GM19328 (cell line): ENCODE data around the gene GCH1.
"Not testable (repeated sequence)": the region's sequence is repeated elsewhere in the genome, so short reads cannot be mapped to it uniquely, and the experiment has no call there.

Experiments used
- ATAC-seq: cut with Tn5 transposase; IDR thresholded peaks from one replicate; pipeline ENCODE4 v1.9.1; 2021; ENCODE audit warnings: mild to moderate bottlenecking, moderate library complexity; ENCODE audit not compliant: unreplicated experiment

Gene GCH1, protein sequence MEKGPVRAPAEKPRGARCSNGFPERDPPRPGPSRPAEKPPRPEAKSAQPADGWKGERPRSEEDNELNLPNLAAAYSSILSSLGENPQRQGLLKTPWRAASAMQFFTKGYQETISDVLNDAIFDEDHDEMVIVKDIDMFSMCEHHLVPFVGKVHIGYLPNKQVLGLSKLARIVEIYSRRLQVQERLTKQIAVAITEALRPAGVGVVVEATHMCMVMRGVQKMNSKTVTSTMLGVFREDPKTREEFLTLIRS

DNA sequence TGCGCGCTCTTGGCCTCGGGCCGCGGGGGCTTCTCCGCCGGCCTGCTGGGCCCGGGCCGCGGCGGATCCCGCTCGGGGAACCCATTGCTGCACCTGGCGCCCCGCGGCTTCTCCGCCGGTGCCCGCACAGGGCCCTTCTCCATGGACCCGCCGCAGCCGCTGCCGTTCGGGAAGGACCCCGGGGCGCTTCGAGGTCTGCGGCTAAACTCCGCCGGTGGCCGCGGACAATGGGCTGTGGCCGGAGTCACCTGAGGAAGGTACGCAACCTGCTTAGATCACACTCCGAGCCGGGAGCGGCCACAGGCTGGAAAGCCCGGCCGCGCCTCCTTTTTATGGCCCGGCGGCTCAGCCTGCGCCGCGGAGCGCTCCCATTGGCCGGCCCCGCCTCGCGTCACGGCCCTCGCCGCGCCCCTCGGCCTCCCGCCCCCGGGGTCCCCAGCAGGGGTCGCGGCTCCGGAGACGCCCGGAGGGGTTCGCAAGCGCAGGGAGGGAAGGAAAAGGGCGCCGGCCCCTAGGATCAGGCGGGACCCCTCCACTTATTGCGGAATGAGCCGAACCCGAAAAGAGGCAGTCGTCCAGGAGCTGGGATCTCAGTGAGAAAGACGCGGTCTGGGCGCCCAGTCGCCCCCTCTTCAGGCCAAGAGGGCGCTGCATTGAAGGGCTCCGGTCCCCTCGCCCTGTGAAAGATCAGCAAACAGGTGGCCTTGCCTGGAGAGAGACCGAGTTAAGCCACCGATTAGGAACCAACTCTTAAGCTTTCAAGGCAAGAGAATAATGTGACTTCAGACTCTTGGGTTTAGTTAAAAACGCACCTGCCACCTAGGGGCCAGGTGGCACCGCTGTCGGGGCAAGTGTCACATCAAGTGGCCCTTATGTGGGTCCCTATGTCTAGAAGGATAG, at the start of gene GCH1:
Gene GCH1, minus strand, starts transcription at position 306 of the 900 bp plus-strand sequence. Its CDS starts 163 bp downstream, at position 143.
- peak; percentile 87 for ATAC-seq

DNA sequence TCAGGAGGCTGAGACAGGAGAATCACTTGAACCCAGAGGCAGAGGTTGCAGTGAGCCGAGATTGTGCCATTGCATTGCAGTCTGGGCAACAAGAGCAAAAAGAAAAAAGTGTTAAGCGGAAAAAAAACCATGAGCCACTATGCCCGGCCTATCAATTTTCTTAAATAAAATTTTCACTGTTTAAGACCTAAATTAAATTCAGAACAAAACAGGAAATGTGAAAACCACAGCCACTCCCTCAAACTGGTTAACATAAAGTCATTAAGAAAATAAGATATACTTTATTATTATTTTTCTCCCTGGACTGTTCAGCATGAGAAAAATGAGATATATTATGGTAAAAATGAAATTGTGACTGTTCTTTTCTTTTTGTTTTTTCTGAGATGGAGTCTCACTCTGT, 44.6 kb upstream of the GCH1 start:
- ATAC-seq: no peak

DNA sequence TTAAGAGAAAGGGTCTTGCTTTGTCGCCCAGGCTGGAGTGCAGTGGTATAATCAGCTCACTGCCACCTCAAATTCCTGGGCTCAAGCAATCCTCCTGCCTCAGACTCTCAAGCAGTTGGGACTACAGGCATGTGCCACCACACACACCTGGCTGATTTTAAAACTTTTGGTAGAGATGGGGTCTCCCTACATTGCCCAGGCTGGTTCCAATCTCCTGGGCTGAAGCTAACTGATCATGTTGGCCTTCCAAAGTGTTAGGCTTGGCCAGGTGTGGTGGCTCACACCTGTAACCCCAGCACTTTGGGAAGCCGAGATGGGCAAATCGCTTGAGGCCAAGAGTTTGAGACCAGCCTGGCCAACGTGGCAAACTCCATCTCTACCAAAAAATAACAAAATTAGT, 43.9 kb upstream of the GCH1 start:
- ATAC-seq: no peak

DNA sequence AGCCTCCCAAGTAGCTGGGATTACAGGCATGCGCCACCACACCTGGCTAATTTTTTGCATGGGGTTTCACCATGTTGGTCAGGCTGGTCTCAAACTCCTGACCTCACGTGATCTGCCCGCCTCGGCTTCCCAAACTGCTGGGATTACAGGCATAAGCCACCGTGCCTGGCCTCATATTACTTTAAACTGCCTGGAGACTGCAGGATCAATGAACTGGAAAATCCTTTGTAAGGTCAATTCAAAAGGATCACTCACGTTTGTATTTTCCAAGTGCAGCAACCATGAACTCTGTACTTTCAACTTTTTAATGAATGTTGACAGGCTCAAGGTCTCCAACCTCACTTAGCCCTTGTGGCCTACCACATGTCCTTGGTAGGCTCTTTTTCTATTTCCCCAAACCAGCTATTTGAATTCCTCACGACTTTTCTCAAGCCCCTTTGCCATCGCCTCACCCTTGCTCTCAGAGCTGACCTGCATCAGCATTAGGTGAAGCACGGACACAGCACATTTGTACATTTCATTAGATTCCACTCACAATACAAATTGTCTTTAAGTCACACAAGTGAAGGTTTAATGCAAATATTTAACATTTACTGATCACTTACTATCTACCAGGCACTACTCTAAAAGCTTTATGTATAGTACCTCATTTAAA, 42.2 kb upstream of the GCH1 start:
- no peak for ATAC-seq

DNA sequence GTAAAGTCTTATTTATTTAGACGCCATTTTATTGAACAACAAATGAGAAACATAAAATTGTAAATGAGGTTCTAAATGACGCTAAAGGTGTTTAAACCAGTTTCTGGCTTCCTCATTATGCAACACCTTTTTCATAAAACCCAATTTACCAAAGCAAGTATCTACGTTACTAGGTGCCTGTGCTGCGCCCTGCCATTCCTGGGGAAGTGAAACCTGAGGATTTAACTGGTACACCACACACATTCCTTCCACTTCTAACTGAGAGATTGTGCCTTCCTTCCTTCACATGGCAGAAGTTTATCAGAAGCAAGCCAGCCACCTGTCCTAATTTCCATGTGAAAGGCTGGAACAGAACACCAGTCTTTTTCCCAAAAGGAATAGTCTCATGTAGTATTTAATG, 40.3 kb upstream of the GCH1 start:
- no peak for ATAC-seq

DNA sequence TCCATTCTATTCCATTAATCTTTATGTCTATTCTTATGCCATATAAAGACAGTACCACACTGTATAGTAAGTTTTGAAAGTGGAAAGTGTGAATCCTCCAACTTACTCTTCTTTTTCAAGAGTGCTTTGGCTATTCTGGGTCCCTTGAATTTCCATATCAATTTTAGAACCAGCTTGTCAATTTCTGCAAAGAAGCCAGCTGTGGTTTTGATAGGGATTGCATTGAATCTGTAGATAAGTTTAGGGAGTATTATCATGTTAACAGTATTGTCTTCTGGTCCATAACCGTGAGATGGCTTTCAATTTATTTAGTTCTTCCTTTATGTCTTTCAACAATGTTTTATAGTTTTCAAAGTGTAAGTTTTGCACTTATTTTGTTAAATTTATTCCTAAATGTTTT, 34.2 kb upstream of the GCH1 start:
- ATAC-seq: no peak

DNA sequence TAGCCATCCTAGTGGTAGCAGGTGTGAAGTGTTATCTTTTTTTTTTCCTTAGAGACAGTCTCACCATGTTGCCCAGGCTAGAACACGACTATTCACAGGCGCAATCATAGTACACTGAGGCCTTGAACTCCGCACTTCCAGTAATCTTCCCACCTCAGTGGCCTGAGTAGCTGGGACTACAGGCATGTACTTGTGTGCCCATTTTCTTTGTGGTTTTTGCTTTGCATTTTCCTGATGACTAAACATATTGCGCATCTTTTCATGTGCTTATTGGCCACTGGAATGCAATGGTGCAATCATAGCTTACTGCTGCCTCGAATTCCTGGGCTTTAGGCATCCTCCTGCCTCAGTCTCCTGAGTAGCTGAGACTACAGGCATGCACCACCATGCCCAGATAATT, 33.3 kb upstream of the GCH1 start:
- ATAC-seq: no peak

DNA sequence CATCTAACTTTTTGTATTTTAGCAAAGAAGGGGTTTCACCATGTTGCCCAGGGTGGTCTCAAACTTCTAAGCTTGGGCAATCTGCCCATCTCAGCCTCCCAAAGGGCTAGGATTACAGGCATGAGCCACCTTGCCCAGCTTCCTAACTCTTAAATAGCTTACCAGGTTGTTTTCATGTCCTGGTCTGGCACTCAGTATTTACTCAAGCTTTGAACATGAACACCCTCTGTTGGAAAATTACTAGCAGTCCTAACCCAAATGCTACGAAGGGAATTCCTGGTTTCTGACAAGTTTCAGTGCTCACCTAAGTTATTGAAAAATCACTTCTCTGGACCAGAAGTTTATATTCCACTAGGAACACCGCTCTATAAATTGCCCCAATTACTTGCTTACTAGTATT, 32.5 kb upstream of the GCH1 start:
- ATAC-seq: no peak

DNA sequence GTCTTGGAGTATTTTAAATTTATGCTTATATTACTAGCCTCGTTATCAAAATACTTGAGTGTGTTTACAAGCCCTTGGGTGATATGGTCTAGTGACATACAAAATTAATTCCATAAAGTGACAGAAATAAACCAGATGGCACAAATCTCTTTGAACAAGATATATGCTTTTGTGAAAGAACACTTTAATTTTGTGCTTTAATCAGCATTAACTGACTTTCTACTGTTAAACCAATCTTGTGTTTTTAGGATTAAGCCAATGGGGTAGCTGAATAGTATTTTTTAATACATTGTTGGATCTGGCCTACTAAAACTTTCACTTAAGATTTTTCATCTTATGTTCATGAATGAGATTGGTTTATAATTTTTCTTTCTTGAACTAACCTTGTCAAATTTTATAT, 30.4 kb upstream of the GCH1 start:
- no peak for ATAC-seq

DNA sequence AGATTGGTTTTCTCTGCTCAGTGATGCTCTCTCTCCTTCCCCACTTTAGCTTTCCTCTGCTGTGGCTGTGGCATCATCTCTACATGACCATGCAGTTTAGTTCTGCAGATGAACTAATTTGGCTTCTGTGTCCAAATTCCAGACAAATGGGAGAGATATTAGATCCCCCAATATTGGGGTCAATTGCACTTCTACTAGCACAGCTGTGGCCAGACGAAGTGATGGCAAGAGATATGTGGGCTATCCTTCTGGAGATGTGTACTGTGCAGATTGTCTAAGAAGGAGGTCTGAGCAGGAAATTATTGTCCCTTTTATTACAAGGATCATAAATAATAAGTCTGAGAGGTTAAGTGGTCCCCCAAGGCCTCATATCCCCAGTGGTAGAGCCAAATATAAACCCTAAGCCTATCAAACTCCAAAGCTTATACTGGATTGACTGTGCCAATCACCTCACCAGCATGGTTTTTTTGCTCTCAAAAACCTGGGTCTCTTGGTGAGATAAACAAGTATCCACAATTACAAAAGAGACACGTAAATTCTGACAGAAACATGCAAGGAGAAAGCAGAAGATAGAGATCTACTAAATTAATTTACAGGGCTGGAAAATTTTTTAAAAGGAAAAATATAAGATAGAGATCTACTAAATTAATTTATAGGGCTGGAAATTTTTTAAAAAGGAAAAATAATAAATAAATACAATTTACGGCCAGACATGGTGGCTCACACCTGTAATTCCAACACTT, 29.1 kb upstream of the GCH1 start:
- ATAC-seq: no peak

DNA sequence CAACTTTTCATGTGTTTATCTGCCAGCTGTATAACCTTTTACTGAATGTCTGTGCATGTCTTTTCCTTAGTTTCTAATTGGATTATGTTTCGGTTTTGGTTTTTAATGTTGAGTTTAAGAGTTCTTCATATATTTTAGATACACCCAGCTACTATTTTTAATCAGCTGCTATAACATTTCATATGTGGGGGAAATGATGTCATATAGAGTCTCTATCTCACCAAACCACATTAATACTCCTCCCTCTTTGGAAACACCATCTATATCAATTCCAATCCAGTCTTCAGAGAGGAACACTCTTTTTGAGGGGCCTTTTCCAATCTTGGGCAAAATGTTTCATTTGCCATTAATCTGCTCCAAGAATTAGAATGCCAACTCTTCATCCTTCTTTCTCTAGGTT, 28.5 kb upstream of the GCH1 start:
- no peak for ATAC-seq

DNA sequence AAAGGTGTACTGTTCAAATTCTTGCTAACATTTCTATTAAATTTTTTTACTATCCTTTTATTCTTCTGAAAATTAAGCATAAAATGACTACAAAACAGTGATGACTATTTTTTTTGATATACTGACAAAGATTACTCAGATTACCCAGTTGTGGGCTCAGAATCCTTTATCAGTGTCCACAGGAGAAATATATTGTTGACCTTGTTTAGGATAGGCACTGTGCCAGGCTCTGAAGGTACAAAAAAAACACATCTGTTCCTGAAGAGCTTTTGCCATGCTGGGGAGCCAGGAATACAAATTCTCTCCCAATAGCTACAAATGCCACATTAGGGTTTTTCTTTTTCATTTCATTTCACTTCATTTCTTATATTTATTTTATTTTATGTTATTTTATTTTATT, 26.9 kb upstream of the GCH1 start:
- no peak for ATAC-seq

DNA sequence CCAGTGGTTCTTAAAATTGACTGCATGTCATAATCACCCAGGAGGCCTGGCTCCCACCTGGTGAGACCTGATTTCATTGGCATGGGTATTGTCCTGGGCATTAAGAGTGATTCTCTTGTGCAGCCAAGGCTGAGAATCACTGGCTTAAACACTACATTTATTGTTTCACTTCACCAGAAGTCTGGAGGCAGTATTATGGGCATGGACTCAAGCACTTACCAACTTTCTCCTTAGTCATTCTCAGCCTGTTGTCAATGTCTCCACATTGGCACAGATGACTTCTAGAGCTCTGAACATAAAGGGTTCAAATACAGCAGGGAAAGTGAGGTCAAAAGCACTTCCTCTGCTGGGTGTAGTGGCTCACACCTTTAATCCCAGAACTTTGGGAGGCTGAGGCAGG, 25.6 kb upstream of the GCH1 start:
- no peak for ATAC-seq

DNA sequence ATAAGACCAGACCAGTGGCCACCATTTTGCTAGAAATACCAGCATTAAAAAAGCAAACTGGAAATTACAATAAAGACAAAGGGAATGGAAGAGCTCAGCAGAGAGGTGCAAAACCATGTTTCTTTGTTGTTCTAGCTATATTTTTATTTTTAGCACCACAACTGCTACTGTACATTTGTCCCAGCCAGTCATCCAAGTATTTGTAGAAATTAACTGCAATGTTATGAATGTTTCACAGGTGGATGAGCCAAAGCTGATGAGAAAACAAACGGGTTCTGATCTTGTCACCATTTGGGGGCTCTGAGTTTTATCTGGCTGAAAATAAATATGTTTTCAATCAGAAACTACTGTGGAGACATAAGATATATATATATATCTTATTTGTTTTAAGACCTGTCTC, 24.9 kb upstream of the GCH1 start:
- no peak for ATAC-seq

DNA sequence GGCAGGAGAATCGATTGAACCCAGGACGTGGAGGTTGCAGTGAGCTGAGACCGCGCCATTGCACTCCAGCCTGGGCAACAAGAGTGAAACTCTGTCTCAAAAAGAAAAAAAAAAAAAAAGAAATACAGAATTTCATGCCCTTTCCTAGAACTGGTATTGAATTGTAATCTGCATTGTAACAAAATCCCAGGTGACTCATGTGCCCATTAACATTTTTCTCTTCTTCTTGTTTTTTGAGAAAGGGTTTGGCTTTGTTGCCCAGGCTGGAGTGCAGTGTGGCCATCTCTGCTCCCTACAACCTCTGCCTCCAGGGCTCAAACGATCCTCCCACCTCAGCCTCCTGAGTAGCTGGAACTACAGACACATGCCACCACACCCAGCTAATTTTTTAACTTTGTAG, 23.9 kb upstream of the GCH1 start:
- ATAC-seq: not testable (repeated sequence)

DNA sequence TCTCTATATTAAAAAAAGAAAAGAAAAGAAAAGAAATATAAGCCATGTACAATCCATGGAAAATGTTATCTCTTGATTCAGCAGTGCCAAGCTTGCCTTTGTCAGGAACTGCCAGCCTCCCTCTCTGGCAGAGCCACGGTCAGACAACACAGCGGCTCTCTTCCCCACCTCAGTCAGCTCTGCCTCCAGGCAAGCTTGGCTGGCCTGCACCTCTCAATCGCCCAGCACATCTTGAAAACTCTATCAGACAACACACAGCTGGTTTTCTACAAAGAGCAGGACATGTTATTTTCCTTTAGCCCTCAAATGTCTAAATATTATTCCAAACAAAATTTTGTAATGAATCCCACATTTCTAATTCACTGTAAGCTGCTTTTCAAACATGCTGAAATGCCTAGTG, 20.0 kb upstream of the GCH1 start:
- no peak for ATAC-seq

DNA sequence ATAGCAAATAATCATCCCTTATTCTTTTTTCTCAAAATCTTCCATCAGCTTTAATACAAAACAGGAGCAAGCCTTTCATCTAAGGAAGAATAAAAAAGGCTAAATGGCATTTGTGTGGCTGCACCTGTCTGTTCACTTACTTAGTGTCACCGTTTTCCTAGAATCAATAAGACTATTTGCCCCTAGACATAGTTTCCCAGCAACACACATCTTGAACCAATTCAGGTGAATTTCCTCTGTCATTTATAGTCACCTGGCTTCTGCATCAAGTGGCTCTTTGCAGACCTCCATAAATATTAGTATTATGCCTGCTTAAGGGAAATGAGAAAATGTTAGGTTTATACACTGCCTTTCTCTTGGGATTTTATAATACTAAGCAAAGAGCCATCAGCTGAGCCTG, 17.4 kb upstream of the GCH1 start:
- no peak for ATAC-seq

DNA sequence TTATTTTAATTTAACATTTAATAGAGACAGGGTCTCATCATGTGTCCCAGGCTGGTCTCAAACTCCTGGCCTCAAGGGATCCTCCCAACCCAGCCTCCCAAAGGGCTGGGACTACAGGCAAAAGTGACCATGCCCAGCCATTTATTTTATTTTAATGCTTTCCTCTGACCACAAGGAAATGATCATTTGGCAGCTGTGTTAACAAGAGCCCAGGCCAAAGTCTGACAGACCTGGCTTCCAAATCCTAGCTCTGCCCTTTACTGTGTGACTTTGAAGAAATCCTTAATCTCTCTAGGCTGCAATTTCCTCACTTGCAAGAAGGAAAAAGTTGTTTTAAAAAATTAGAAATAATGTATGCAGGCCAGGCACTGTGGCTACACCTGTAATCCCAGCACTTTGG, 16.7 kb upstream of the GCH1 start:
- no peak for ATAC-seq

DNA sequence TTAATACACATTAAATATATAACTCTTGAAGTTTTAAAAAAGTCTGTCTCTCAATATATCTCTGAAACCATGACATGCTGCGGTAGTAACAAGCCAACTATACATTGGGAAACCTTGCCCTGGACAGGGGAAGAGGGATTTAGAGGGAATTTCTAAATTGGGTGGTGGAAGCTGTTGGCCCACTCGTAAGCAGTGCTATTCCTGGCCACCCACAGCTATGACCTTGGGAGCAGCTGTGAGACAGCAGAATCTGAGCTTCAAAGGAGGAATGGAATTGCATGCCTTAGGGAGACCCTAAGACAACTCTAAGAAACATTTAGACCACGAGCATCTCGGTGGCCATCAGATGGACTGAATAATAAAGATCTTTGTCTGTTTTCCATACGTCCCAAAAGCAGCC, 15.8 kb upstream of the GCH1 start:
- ATAC-seq: no peak

DNA sequence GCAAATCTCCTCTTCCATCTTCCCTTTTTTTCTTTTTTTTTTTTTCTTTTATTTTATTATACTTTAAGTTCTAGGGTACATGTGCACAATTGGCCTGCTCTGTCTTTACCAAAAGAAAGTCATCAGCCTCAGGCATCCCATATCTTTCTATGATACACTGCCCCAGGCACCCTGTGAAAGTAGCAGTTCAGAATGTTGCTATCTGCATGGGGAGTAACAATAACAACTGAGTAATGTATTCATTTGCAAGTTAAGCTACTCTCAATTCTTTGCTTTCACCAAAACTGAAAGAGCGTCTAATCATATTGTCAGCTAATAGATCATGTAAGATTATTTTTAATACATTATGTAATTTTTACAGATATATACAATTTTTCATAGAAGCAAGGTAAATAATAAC, 13.5 kb upstream of the GCH1 start:
- no peak for ATAC-seq

DNA sequence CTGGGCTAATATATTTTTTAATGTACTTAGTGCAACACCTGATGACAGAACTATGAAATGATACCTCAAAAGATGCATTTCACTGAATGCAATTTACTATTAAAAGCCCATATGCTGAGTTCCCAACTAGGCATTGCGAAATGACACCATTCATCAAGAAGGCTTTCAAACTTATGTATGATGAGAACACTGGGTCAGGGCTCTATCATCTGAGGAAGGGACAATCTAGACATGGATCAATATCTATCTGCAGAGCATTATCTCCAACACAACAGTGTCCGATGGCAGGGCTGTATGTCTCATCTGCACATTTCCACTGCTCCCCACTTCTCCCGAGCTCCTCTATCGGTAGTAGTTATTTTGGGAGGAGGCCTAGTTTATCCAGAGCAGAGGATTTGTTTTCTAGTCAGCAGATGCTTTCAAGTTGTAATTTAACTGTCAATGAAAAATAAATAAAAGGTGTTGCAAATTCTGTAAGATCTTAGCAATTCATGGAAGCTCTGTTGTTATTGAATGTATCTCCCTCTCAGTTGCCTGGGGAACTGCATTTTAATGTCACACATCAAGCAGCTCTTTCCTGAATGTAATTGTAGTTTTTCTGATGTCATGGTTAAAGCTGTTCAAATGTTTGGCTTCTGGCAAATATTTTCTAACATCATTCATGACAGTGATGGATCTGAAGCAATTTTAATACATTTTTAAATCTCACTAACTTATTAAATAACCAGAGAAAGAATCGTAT, 7.4 kb upstream of the GCH1 start:
- no peak for ATAC-seq
